ENCODE results near the gene ESYT3. TPM values are rescaled to one million over a fixed set of nuclear protein-coding genes. Genes with fewer than 3 reads are reported as not detected.

The ESYT3 gene
- polyA plus RNA-seq, 3 donors, result not detected

DNA sequence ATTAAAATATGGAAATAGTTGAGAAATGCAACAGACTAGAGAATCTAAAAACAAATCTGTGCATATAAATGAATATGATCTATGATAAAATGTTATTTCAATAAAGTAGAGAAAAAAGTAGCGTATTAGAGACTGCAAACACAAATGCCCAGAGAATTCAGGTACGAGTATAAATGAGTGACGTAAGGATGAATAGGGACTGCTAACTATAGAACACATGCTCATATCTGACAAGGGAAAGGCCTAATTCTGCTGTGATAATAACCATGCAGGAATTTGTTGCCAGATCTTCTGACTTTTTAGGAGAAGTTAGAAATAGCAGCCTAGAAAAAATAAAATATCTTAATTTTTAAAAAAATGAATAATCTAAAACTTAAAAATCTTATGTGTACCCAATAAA lies 73.1 kb downstream of the ESYT3 start:
- H3K79me2 ChIP-seq (ENCODE audit: insufficient read depth, low read length), result no peaks in the 10 kb centered on the region
- DNase-seq, result no peak
- no peak overlapping the region for H3K4me3 ChIP-seq (replicated peaks in 1 of 3; ENCODE audit: low read depth in 2 of 3, low read length in 3 of 3)
- H3K27me3 ChIP-seq (ENCODE audit: control insufficient read depth in 2 of 2, insufficient read depth in 2 of 2, low read length in 2 of 2), result no peaks in the 10 kb centered on the region
- no peak overlapping the region for H3K9ac ChIP-seq (ENCODE audit: insufficient read depth, low read length, poor library complexity, severe bottlenecking)
- H3K9me3 Mint-ChIP-seq, result no peaks in the 10 kb centered on the region
- no peaks in the 10 kb centered on the region for H4K20me1 ChIP-seq (ENCODE audit: insufficient read depth, low read length)
- H3K36me3 Mint-ChIP-seq, result peaks cover 0 to 1% of the 10 kb centered on the region in 2 donors
- H3K27ac Mint-ChIP-seq, result no peak overlapping the region
- peaks cover 3% of the 10 kb centered on the region for H3K4me1 Mint-ChIP-seq
- H3K4me1 ChIP-seq (ENCODE audit: control insufficient read depth in 1 of 2, insufficient read depth in 2 of 2, low read length in 2 of 2), result no peaks in the 10 kb centered on the region
- H2AFZ ChIP-seq (ENCODE audit: insufficient read depth, low read depth, low read length, poor library complexity, severe bottlenecking), result no peak overlapping the region
- H3K4me2 ChIP-seq (replicated peaks; ENCODE audit: extremely low read depth, low read length, poor library complexity, severe bottlenecking), result no peak overlapping the region
- no peaks in the 10 kb centered on the region for H3K36me3 ChIP-seq (replicated peaks in 1 of 2; ENCODE audit: control insufficient read depth in 1 of 2, insufficient read depth in 2 of 2, low read length in 2 of 2)
- intact Hi-C loops (cut with micrococcal nuclease), result no loop called here
- no peak overlapping the region for H3K27ac ChIP-seq (ENCODE audit: low read depth in 1 of 2, low read length in 2 of 2)
- no CpG with 5 or more reads among the region's 3 CpGs for WGBS (ENCODE audit: insufficient coverage)
- H3K9me3 ChIP-seq (replicated peaks in 1 of 2; ENCODE audit: control insufficient read depth in 1 of 2, insufficient read depth in 1 of 2, low read length in 2 of 2), result no peaks in the 10 kb centered on the region
- no peak overlapping the region for H3K4me3 Mint-ChIP-seq
- no peak for TF ChIP-seq CTCF (IDR thresholded peaks at IDR 0.05)
- H3K27me3 Mint-ChIP-seq (ENCODE audit: low read depth in 3 of 3), result no peaks in the 10 kb centered on the region

GRCh38 chr3:138509586-138509985 lies 75.2 kb downstream of the ESYT3 start:
- Histone ChIP-seq H3K4me2 (replicated peaks; ENCODE audit: extremely low read depth, low read length, poor library complexity, severe bottlenecking) (no peak overlapping the region), H3K4me3 (replicated peaks in 1 of 3; ENCODE audit: low read depth in 2 of 3, low read length in 3 of 3) (no peak overlapping the region), H3K27me3 (ENCODE audit: control insufficient read depth in 2 of 2, insufficient read depth in 2 of 2, low read length in 2 of 2) (no peaks in the 10 kb centered on the region), H3K27ac (ENCODE audit: low read depth in 1 of 2, low read length in 2 of 2) (no peak overlapping the region), H3K79me2 (ENCODE audit: insufficient read depth, low read length) (no peaks in the 10 kb centered on the region), H3K9ac (ENCODE audit: insufficient read depth, low read length, poor library complexity, severe bottlenecking) (no peak overlapping the region), H2AFZ (ENCODE audit: insufficient read depth, low read depth, low read length, poor library complexity, severe bottlenecking) (no peak overlapping the region), H3K36me3 (replicated peaks in 1 of 2; ENCODE audit: control insufficient read depth in 1 of 2, insufficient read depth in 2 of 2, low read length in 2 of 2) (no peaks in the 10 kb centered on the region), H3K9me3 (replicated peaks in 1 of 2; ENCODE audit: control insufficient read depth in 1 of 2, insufficient read depth in 1 of 2, low read length in 2 of 2) (no peaks in the 10 kb centered on the region), H4K20me1 (ENCODE audit: insufficient read depth, low read length) (no peaks in the 10 kb centered on the region), H3K4me1 (ENCODE audit: control insufficient read depth in 1 of 2, insufficient read depth in 2 of 2, low read length in 2 of 2) (no peaks in the 10 kb centered on the region)
- no peaks in the 10 kb centered on the region for H3K9me3 Mint-ChIP-seq
- intact Hi-C loops (cut with micrococcal nuclease), result no loop called here
- peaks cover 0 to 1% of the 10 kb centered on the region in 2 donors for H3K36me3 Mint-ChIP-seq
- no peak for DNase-seq
- H3K27ac Mint-ChIP-seq, result no peak overlapping the region
- no CpG with 5 or more reads among the region's 2 CpGs for WGBS (ENCODE audit: insufficient coverage)
- TF ChIP-seq CTCF (IDR thresholded peaks at IDR 0.05), result no peak
- H3K4me1 Mint-ChIP-seq, result peaks cover 3% of the 10 kb centered on the region
- no peaks in the 10 kb centered on the region for H3K27me3 Mint-ChIP-seq (ENCODE audit: low read depth in 3 of 3)
- no peak overlapping the region for H3K4me3 Mint-ChIP-seq

All from CD14-positive monocyte (primary cell).